HEK293 (cell line): ENCODE data around the gene BAG5.

Source experiments
- CTCF ChIA-PET: fragments of 350-600 bp; formaldehyde crosslinking; extraction: SDS; loops from one replicate; lab custom pipeline; 2021; ENCODE audit warnings: antibody characterized with exemption; lab: Yijun Ruan, JAX
- POLR2A ChIA-PET: fragments of 300-600 bp; formaldehyde crosslinking; extraction: SDS; loops from one replicate; lab custom pipeline; 2020; ENCODE audit warnings: antibody characterized with exemption, inconsistent platforms; lab: Yijun Ruan, JAX
- H3K27ac ChIP-seq: fragments of 200-500 bp; sonication (Bioruptor generic); 2 replicates; pipeline ENCODE4 v1.5.1; 2014; ENCODE audit warnings: low read depth, low read length, control low read depth, inconsistent platforms; ENCODE audit errors: extremely low read depth
- H3K36me3 ChIP-seq, 2 experiments: fragments of 200-500 bp in 1 of 2; sonication (Bioruptor generic) in 1 of 2; 1 replicate in 1 of 2; 2 replicates in 1 of 2; pipeline ENCODE4 v1.5.1; 2014 to 2017; ENCODE audit warnings: inconsistent platforms in 2 of 2, low read length in 2 of 2; ENCODE audit not compliant: control insufficient read depth in 2 of 2, insufficient read depth in 1 of 2
- H3K4me1 ChIP-seq: fragments of 200-500 bp; sonication (Bioruptor generic); 2 replicates; pipeline ENCODE4 v1.5.1; 2014; ENCODE audit warnings: mild to moderate bottlenecking, low read length, inconsistent platforms; ENCODE audit not compliant: control insufficient read depth, insufficient read depth
- H3K4me3 ChIP-seq: 2 replicates; pipeline ENCODE4 v1.5.1; 2011; ENCODE audit warnings: low read depth, mild to moderate bottlenecking, control low read depth, low read length, moderate library complexity
- H3K9me3 ChIP-seq: fragments of 200-500 bp; sonication (Bioruptor generic); 2 replicates; pipeline ENCODE4 v1.5.1; 2014; ENCODE audit warnings: low read depth, low read length, inconsistent platforms; ENCODE audit not compliant: control insufficient read depth, insufficient read depth
- ATF2 ChIP-seq: fragments of 450-650 bp; formaldehyde crosslinking; IDR thresholded peaks from 2 replicates; pipeline ENCODE4 v1.5.1; 2016; ENCODE audit warnings: missing biosample characterization, missing genetic modification characterization, low read depth
- BCL11B ChIP-seq: fragments of 450-650 bp; formaldehyde crosslinking; IDR thresholded peaks from 2 replicates; pipeline ENCODE4 v1.5.1; 2016; ENCODE audit warnings: low read depth, missing biosample characterization, missing genetic modification characterization
- CTCF ChIP-seq: fragments of 450-650 bp; formaldehyde crosslinking; IDR thresholded peaks from 2 replicates; pipeline ENCODE4 v1.5.1; 2016; ENCODE audit warnings: missing biosample characterization, missing genetic modification characterization
- KLF17 ChIP-seq: fragments of 450-650 bp; formaldehyde crosslinking; IDR thresholded peaks from 2 replicates; pipeline ENCODE4 v1.5.1; 2016; ENCODE audit warnings: missing biosample characterization, missing genetic modification characterization
- KLF9 ChIP-seq: fragments of 450-650 bp; formaldehyde crosslinking; IDR thresholded peaks from 2 replicates; pipeline ENCODE4 v1.5.1; 2016; ENCODE audit warnings: missing biosample characterization, missing genetic modification characterization, low read depth
- RBAK ChIP-seq: fragments of 450-650 bp; formaldehyde crosslinking; IDR thresholded peaks from 2 replicates; pipeline ENCODE4 v1.5.1; 2016; ENCODE audit warnings: missing biosample characterization, missing genetic modification characterization
- SETDB1 ChIP-seq: IDR thresholded peaks from one replicate; pipeline ENCODE4 v1.6.1; 2017; ENCODE audit warnings: mild to moderate bottlenecking, low read length, moderate library complexity, mixed read lengths; ENCODE audit not compliant: insufficient read length
- SP7 ChIP-seq: fragments of 450-650 bp; formaldehyde crosslinking; IDR thresholded peaks from 2 replicates; pipeline ENCODE4 v1.5.1; 2016; ENCODE audit warnings: missing biosample characterization, missing genetic modification characterization
- TRIM28 ChIP-seq: IDR thresholded peaks from 2 replicates; pipeline ENCODE4 v1.6.1; 2011; ENCODE audit warnings: low read length, control low read depth, borderline replicate concordance
- ZBTB11 ChIP-seq: fragments of 450-650 bp; formaldehyde crosslinking; conservative IDR thresholded peaks from 2 replicates; pipeline ENCODE4 v1.5.1; 2016; ENCODE audit warnings: low read depth, missing biosample characterization, missing genetic modification characterization
- ZBTB21 ChIP-seq: fragments of 450-650 bp; formaldehyde crosslinking; IDR thresholded peaks from 2 replicates; pipeline ENCODE4 v1.5.1; 2017; ENCODE audit warnings: missing biosample characterization, missing genetic modification characterization
- ZBTB6 ChIP-seq: fragments of 450-650 bp; formaldehyde crosslinking; IDR thresholded peaks from 2 replicates; pipeline ENCODE4 v1.5.1; 2017; ENCODE audit warnings: missing biosample characterization, missing genetic modification characterization
- ZEB2 ChIP-seq: fragments of 450-650 bp; formaldehyde crosslinking; IDR thresholded peaks from 2 replicates; pipeline ENCODE4 v1.5.1; 2016; ENCODE audit warnings: missing biosample characterization, missing genetic modification characterization
- ZFHX2 ChIP-seq: fragments of 450-650 bp; formaldehyde crosslinking; conservative IDR thresholded peaks from 2 replicates; pipeline ENCODE4 v1.5.1; 2016; ENCODE audit warnings: missing biosample characterization, missing genetic modification characterization
- ZNF157 ChIP-seq: fragments of 450-650 bp; formaldehyde crosslinking; IDR thresholded peaks from 2 replicates; pipeline ENCODE4 v1.5.1; 2016; ENCODE audit warnings: missing biosample characterization, missing genetic modification characterization
- ZNF184 ChIP-seq: fragments of 450-650 bp; IDR thresholded peaks from 2 replicates; pipeline ENCODE4 v1.5.1; 2018; ENCODE audit warnings: missing biosample characterization, mild to moderate bottlenecking, missing genetic modification characterization
- ZNF248 ChIP-seq: fragments of 450-650 bp; formaldehyde crosslinking; IDR thresholded peaks from 2 replicates; pipeline ENCODE4 v1.5.1; 2017; ENCODE audit warnings: missing biosample characterization, missing genetic modification characterization
- ZNF266 ChIP-seq: fragments of 450-650 bp; formaldehyde crosslinking; IDR thresholded peaks from 2 replicates; pipeline ENCODE4 v1.5.1; 2016; ENCODE audit warnings: missing biosample characterization, missing genetic modification characterization, low read depth
- ZNF341 ChIP-seq: fragments of 450-650 bp; formaldehyde crosslinking; IDR thresholded peaks from 2 replicates; pipeline ENCODE4; 2016; ENCODE audit warnings: low read depth, missing biosample characterization, missing genetic modification characterization
- ZNF48 ChIP-seq: fragments of 450-650 bp; formaldehyde crosslinking; IDR thresholded peaks from 2 replicates; pipeline ENCODE4 v1.5.1; 2016; ENCODE audit warnings: missing biosample characterization, missing genetic modification characterization
- ZNF544 ChIP-seq: fragments of 450-650 bp; formaldehyde crosslinking; IDR thresholded peaks from 2 replicates; pipeline ENCODE4 v1.5.0; 2017; ENCODE audit warnings: missing biosample characterization, missing genetic modification characterization
- ZNF560 ChIP-seq: fragments of 450-650 bp; formaldehyde crosslinking; IDR thresholded peaks from 2 replicates; pipeline ENCODE4 v1.5.1; 2017; ENCODE audit warnings: missing biosample characterization, missing genetic modification characterization, borderline replicate concordance
- ZNF654 ChIP-seq: fragments of 450-650 bp; formaldehyde crosslinking; IDR thresholded peaks from 2 replicates; pipeline ENCODE4 v1.5.1; 2016; ENCODE audit warnings: low read depth, missing biosample characterization, missing genetic modification characterization
- ZNF658 ChIP-seq: fragments of 450-650 bp; formaldehyde crosslinking; IDR thresholded peaks from 2 replicates; pipeline ENCODE4; 2016; ENCODE audit warnings: missing biosample characterization, missing genetic modification characterization
- ZNF664 ChIP-seq: fragments of 450-650 bp; formaldehyde crosslinking; IDR thresholded peaks from 2 replicates; pipeline ENCODE4 v1.5.1; 2016; ENCODE audit warnings: missing biosample characterization, missing genetic modification characterization
- ZNF677 ChIP-seq: fragments of 450-650 bp; IDR thresholded peaks from 2 replicates; pipeline ENCODE4 v1.5.0; 2018; ENCODE audit warnings: missing biosample characterization, mild to moderate bottlenecking, missing genetic modification characterization, moderate library complexity
- ZNF701 ChIP-seq: fragments of 450-650 bp; formaldehyde crosslinking; IDR thresholded peaks from 2 replicates; pipeline ENCODE4 v1.5.1; 2016; ENCODE audit warnings: missing biosample characterization, missing genetic modification characterization

The BAG5 gene

GRCh38 chr14:103520269-103520656 lies 42.2 kb downstream of the BAG5 start:
- Histone ChIP-seq H3K4me1 (peaks cover 18% of the 10 kb centered on the region), H3K9me3 (no peaks in the 10 kb centered on the region), H3K36me3 (peaks cover 0 to 33% of the 10 kb centered on the region in 2 experiments; a peak in 1 of 3 replicates), H3K4me3 (peak overlapping the region; percentile 82), H3K27ac (peak overlapping the region; percentile 99)
- TF ChIP-seq ZBTB11, result peak; percentile 68; the same call in 1 of the 2 replicates
- TF ChIP-seq ZNF677, result 0 out of 2 replicates have a peak, but pooled peaks have one; percentile 12
- no peak for TF ChIP-seq ZBTB21
- ChIA-PET POLR2A (interaction anchor here (0.8 to 3.3 kb wide), 7 partner anchors 9 to 41 kb away, joined by 3 to 18 read pairs (median 8); partner anchors contain the start of gene TRMT61A), CTCF (interaction anchor here (0.6 to 2.5 kb wide), 6 partner anchors 20 to 590 kb away, joined by 3 to 15 read pairs (median 4); no protein-coding TSS in a partner anchor)

- H3K27ac ChIP-seq, result peak overlapping the region; percentile 99
- no peak overlapping the region; the same call in 1 of the 2 replicates for H3K4me3 ChIP-seq
- POLR2A ChIA-PET, result interaction anchor here (1.5 to 3.3 kb wide), 7 partner anchors 9 to 38 kb away, joined by 3 to 24 read pairs (median 9); partner anchors contain the start of gene TRMT61A
- TF ChIP-seq SETDB1 (no peak), KLF17 (tag by site-specific recombination) (no peak), SP7 (tag by site-specific recombination) (no peak), RBAK (no peak), TRIM28 (no peak), ZNF157 (tag by site-specific recombination) (no peak), ZNF654 (tag by site-specific recombination) (no peak), ZEB2 (peak; percentile 93), ZBTB6 (tag by site-specific recombination) (no peak), ZNF560 (tag by site-specific recombination) (no peak), BCL11B (tag by site-specific recombination) (peak; percentile 42; the same call in 1 of the 2 replicates), ZNF48 (tag by site-specific recombination) (no peak), ZNF184 (tag by site-specific recombination) (no peak), ZNF544 (tag by site-specific recombination) (no peak), ZNF664 (no peak), ATF2 (tag by site-specific recombination) (no peak), ZNF266 (no peak), ZNF658 (tag by site-specific recombination) (no peak), ZNF248 (tag by site-specific recombination) (no peak), ZNF701 (tag by site-specific recombination) (no peak), KLF9 (tag by site-specific recombination) (peak; percentile 33), CTCF (tag by site-specific recombination) (no peak), ZNF341 (tag by site-specific recombination) (peak; percentile 80), ZFHX2 (no peak)
These were observed 42.6 kb downstream of the BAG5 start for GRCh38 chr14:103519837-103520212.

More at GRCh38 chr14:103519837-103520212, 42.6 kb downstream of the BAG5 start:
- Histone ChIP-seq H3K4me1 (peaks cover 18% of the 10 kb centered on the region), H3K36me3 (peaks cover 0 to 33% of the 10 kb centered on the region in 2 experiments; a peak in 1 of 3 replicates), H3K9me3 (no peaks in the 10 kb centered on the region)
- CTCF ChIA-PET, result interaction anchor here (1.0 to 3.9 kb wide), 6 partner anchors 8 to 55 kb away, joined by 3 to 48 read pairs (median 9); partner anchors contain the start of gene TRMT61A
